Stimulated activated CD8-positive, alpha-beta memory T cell treated with anti-CD3 and anti-CD28 coated beads, Interleukin-15, amount 100 ng/mL, for 1 hour (primary cell): Measurements from ENCODE around the gene CIP2A.
"Not testable (repeated sequence)": the region's sequence is repeated elsewhere in the genome, so short reads cannot be mapped to it uniquely, and the experiment has no call there.

ENCODE experiments used
- DNase-seq: peaks from one replicate; pipeline ENCODE4 v3.0.0-alpha.2; 2020; ENCODE audit warnings: low read depth

The CIP2A gene

DNA sequence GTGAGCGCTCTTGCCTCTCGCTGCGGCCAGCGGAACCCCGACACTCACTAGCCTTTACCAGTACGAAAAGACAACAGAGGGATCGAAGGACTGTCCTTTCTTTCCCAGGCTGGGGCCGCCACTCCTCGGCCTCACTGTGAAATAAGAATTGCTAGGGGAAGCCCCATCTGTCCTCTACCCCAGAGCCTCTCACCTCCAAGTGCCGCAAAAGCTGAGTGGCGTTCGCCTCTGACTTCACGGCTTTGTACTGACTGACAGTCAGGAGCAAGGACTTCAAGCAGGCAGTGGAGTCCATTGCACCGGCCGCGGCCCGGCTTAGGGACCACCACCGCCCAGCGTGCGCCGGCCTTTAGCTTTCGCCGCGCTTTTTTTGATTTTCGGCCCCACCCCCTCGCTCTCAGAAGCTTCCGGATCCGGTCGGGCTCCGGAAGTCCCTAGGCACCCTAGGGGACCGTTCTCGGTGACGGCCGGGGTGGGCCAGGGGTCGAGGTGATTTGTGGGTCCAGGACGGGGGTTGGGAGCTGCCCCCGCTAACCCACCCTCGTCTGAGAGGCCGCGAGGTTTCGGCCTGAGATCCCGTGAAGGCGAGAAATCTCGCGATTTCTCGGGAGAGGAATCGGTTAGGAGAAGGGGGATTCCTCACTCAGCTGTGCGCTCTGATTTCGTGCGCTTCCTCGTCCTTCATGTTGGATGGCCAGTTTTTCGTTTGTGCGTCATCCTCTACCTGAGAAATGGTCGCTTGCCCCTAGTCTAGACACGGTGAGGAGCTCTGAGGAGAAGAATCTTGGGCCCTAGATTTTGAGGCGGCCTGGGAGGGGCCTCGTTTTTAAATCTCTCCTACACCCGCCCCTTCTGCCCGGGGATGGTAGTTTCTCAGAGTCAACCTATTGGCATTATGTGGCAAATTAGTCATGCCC is at the start of gene CIP2A, which contains the start of gene DZIP3:
CIP2A (minus strand) TSS at position 358 of the 917 bp plus-strand sequence; CDS start at position 295, 63 bp downstream.
DZIP3 (plus strand) TSS at position 642 of the 917 bp plus-strand sequence. CDS start 15,685 bp downstream, outside the sequence.
- DNase-seq: peak; percentile 62

DNA sequence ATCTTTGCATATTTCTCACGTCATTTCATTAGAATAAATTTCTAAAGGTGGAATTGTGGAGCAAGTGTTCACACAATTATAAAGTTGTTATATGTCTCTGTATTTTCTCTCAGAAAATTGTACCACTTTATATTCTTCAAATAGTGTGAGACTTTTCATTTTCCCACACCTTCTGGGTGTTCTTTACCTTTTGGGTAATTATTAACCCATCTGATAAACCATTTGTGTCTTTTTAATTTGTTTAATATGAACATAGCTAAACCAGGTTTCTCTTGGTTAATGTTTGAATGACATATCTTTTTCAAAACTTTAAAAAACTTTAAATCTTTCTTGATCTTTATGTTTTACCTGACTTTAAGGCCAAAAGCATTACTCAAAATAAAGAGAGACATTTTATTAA is 40.7 kb upstream of the CIP2A start:
- no peak for DNase-seq

DNA sequence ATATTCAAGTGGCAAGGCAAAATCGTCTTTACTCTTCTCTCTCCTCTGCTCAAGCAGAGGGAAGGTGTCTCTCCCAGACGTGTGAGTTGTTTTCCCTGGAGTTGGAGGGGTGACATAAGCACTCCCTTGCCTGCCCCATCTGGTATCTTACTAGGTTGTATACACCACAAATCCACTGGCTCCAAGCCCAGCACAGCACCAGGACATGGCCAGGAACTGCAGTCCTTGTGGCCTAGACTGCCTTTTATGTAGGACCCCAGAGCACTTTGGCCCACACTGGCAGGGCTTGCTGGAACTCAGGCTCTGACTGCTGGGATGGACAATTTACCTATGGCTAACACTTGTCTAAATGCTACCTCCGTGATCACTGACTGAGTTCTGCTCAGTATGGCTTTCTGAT is 34.3 kb upstream of the CIP2A start:
- DNase-seq: no peak

DNA sequence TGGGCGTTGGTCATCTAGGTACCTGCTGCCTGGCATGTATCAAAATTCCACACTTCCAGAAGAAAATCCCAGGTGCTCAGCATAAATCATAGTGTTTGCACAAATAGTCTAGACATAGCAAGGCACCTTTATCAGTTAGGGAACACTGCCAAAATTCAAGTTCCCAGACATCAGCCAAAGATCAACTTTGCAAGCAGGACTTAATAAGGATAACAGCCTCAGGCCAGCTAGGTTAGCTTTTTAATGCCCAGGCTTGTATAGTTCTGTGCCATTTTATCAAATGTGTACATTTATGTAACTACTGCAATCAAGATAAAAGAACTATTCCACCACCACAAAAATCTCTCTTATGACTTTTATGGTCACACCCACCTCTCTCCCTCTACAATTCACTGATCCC is 31.0 kb upstream of the CIP2A start:
- DNase-seq: no peak

DNA sequence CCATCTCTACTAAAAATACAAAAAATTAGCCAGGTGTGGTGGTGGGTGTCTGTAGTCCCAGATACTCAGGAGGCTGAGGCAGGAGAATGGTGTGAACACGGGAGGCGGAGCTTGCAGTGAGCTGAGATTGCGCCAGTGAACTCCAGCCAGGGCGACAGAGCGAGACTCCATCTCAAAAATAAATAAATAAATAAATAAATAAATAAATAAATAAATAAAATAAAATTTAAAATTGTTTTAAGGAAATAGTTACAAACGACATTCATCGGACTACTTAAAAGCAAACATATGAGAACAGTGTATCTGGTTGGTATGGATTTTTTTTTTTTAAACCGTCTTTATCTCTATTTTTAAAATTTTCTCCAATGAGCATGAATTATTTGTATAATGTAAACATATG is 26.9 kb upstream of the CIP2A start:
- DNase-seq: not testable (repeated sequence)

DNA sequence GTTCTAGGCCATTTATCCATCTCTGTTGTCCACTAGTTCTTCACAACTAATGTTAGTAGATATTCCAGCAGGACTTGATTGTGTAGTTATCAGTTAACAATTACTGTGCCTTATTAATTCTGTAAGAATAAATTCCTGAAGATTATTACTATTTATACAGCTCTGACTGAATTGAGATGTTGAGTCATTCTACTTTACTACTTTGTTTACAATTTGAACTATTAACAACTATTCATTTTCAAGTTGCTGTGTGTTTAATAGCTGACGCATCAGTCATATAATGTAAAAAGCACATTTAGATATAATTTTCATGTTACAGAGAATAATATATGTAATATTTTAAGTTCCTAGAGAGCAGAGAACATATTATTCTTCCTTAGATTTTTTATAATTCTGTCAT is 21.4 kb upstream of the CIP2A start:
- DNase-seq: no peak

DNA sequence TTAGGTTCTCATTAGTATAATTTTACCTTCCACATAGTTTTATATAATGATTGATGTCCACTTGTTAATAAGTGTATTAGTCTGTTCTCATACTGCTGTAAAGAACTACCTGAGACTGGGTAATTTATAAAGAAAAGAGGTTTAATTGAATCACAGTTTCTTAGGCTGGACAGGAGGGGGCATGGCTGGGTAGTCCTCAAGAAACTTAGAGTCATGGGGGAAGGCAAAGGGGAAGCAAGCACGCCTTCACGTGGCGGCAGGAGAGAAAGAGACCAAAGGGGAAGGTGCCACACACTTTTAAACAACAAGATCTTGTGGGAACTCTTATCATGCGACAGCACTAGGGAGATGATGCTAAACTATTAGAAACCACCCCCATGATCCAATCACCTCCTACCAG is 19.5 kb upstream of the CIP2A start:
- no peak for DNase-seq

DNA sequence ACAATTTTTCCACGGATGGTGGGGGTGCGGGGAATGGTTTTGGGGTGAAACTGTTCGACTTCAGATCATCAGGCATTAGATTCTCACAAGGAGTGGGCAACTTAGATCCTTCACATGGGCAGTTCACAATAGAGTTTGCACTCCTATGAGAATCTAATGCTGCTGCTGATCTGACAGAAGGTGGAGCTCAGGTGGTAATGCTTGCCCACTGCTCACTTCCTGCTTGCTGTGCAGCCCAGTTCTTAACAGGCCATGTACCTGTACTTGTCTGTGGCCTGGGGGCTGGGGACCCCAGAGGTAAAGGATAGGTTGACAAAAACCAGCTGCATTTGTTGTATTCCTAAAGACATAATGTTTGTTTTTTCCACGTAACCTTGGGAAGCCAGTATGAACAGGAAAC is 16.3 kb upstream of the CIP2A start:
- no peak for DNase-seq

DNA sequence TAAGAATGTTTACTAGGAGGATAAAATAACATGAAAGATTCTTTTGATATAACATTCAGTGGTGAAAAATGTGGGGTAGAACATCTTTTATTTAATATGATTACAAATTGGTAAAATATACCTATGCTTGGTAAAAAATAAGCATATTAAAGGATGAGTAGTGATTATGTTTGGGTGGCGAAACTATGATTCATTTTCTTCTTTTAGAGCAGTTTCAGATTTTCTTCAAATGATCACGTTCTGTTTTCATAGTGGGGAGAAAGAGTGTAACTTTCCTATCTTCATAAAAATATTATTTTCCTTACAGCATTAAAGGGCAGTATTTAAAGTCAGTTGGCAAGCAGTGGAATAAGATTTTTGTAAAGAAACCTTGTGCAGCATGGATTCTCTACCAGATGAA is 15.8 kb upstream of the CIP2A start:
- DNase-seq: no peak

DNA sequence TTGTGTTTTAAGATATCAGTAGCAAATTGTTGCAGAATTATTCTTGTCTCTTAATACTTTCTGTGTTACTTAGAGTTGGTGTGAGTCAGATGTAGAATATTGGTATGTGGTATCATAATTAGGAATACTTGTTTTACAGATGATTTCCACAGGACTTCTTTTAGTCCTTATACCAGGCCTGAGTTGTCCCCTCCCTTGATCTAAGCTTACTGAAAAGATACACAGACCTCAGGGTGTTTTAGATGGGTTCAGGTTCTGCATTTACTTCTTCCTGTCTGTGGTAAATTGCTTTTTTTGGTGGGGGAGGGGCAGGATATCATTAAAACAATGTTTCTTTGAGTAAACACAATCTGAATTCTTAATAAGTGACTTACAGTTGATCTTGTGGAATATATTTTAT is 14.5 kb upstream of the CIP2A start:
- DNase-seq: no peak

DNA sequence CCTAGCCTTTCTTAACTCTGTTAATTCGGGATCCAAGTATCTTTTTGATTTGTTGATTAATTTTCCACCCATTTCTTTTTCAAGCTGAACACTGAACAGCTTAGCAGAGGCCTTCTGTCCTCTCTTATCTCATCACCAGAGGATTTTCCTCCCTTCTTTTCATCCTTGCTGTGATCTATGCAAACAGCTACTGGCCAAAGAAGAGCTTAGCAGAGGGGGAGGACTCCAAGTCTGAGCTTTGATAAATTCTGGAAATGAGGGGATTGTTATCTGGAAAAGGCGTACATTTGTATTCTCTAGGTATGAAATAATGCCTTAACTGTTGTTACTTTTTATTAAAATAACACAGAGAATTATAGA is 13.7 kb upstream of the CIP2A start:
- DNase-seq: no peak

DNA sequence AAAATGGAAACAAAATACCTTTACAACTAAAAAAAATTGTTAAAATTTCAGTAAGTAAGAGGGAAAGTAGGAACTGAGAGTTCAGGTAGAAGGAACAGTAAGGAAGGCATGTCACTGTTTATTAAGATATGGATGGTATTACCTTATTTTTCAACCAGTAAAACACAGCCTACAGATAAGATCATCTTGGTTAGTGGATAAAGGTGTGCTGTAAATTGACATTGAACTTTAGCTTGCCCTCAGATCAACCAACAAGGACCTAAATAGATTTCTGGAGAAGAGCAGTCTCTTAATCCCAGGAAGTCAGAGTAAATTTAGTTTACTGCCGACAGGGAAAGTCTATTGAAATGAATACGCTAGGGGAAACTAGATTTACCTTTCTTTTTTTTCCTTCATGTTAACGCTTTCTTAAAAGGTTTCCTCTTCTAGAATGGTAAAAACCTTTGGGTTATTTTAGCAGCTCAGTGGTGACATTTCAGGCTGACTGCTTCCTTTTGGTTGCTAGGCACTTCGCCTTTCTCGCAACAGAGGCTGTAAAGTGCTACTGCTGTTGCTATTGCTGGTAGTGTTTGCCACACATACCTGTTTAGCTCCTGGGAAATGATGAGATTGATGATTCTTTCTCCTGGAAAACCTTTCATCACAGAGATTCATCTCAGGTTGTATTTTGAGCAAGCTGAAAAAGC is 13.2 kb upstream of the CIP2A start:
- no peak for DNase-seq

DNA sequence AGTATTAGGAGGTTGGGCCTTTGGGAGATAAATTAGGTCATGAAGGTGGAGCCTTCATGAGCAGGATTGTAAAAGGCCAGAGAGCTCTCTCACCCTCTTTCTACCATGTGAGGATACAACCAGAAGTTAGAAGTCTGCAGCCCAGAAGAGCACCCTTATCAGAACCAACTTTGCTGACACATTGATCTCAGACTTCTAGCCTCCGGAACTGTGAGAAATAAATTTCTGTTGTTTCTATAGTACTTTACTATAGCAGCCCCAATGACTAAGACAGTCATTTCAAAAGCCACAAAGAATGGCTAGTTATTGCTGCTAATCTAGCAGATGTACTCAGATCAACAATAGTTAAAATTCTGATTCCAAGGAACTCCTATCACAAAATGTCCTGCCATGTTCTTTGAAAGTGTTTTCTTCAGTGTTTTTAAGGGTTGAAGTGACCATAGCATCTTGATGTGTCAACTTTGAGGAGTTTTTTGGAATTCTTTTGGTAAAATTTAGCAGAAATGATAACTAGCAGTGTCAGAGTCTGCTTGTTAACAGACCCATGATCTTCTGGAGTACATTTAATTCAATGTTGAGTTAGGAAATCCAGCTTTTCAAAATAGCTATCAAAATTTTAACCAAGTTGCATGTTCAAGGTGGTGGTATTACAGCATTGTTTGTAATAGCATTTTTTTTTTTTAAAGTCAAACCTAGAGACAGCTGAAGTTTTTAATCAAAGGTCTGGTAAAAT is 10.6 kb upstream of the CIP2A start:
- no peak for DNase-seq

DNA sequence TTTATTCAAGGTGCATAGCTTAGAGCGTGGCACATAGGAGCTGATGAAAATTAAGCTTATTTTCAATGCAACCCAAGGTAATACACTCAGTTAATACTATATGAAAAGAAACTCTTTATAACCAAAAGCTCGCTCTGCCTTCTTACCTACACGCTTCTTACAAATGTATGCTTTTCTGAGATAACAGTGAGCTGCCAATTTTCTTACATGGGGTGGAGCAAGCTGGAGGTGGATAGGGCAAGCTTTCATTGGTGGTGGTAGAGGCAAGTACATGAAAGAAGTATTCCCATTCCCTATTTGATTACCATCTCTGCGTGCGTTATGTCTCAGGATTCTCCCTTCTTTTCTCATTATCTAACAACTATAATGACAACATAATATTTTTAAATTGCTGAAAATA is 9.1 kb upstream of the CIP2A start:
- DNase-seq: no peak

DNA sequence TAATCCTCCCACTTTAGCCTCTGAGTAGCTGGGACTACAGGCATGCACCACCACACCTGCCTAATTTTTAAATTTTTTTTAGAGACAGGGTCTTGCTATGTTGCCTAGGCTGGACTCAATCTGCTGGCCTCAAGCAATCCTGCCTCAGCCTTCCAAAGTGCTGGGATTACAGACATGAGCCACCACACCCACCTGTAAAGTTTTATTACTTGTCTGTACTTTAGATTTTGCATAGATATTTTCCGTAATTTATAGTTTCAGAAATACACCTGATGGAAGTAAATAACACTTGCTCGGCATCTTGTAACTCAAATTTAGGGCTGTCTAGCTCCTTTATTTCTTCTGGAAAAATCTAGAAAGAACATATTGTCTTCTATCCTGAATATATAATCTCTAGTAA is 6.1 kb upstream of the CIP2A start:
- DNase-seq: no peak

DNA sequence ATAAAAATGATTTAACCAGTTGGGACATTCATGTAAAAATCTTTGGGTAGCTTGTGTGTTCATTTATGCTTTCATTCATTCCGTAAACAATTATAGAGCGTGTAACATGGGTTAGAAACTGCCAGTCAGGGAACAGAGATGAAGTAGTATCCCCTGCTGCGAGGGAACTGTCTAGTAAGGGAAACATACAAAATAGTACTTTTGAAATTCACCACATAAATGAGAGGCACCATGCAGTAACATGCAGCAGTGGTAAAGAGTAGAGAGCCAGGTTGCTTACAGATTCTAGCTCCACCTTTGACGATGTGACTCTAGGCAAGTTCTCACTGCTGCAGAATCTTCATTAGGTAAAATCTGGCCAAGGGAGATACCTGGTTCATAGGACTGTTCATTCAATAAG is 1.2 kb upstream of the CIP2A start:
- no peak for DNase-seq

DNA sequence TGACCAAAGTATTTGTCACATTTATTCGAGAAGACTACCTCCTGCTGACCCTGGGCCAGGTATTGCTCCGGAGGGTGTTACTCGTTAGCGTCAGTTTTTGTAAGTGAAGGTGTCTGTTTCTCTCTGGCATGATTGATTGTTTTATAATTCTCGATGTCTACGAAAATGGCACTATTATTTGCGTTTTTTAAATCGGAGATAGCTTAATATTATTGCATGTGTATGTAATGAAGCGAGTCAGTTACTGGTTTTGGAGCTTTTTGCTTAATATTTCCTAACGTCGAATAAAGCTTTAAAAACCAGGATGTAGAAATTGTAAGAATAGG is 723 bp upstream of the CIP2A start:
- no peak for DNase-seq

DNA sequence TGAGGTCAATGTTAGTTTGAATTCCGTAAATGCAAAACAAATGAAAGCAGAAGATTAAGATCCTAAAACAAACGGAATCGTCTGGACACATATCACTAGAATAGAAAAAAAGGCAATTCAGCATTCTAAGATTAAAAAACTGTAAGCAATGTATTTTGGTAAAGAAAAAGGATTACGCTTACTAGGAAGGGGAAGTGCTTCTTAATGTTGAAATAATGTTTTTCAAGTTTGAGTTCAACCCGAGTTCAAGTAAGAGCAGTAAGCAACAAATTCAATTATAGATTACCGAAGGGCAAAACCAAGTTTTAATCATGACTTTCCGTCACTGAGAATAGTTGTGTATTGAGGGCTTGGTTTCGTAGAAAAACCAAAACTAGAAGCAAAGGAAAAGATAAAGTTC is 637 bp downstream of the CIP2A start:
- no peak for DNase-seq

DNA sequence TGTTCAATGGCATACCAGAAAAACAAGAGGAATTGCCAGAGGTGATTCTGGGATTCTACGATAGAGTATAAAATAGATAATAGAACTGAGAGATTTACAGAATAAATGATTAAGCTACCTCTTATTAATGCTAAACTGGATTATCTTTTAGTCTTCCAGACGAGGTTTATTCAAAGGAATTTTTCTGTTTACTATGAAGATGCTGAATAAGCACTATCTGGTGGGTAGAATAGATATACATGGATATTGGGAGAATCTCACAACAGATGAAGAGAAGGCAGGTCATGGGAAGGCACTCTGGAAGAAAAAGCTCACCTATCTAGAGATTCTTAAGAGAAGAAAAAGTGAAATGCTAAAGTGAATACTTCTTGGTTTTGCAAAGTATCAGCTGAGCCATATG is 11.2 kb downstream of the CIP2A start:
- no peak for DNase-seq

DNA sequence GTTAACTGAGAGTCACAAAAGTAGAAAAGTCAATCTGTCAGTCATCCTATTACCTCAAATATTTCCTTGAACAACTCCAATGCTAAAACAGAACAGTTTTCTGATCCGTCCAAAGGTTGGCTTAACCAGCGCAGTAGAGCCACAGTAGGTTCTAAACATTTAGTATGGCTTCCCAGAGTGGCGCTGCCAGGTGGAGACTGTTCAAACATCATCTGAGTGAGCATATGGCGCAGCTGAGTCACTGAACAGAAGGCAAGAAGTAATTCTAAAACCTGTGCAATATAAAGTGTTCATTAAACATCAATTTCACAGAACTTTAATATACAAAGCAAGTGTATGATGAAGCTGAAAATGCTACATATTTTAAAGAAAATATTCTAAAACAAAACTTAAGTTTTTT is 19.9 kb downstream of the CIP2A start:
- no peak for DNase-seq

DNA sequence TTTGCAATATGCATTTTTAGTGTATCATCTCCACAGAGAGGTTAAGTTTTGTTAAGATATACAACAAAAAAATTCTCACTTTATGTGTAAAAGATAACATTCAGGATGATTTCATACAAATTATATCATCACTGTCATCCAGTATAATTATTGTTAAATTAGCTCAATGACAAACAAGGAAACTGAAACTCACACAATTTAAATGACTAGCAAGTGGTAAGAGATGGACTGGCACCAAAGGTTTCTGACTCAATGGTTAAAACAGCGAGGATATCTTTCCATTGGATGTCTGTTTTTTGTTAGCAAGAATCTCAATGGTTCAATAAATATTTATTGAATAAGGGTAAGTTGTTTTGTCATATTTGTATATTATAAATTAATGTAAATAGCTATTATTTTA is 22.6 kb downstream of the CIP2A start:
- no peak for DNase-seq

DNA sequence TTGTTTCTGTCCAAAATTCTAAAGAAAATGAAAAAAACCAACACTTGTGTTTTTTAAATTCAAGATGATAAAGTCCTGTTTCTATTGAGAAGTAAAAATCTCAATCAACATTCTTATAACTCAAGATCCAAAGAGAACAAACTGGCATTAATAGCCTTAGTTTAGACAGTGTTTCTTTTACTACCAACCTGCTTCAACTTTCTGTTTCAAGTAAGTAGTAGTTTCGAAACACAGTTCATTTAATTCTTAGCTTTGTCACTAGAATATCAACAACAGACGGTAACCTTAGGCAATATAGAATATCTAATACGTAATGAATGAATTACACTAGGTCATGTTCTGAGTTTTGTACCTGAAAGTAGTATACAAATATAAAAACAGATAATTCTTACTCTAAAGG is 23.7 kb downstream of the CIP2A start:
- no peak for DNase-seq

DNA sequence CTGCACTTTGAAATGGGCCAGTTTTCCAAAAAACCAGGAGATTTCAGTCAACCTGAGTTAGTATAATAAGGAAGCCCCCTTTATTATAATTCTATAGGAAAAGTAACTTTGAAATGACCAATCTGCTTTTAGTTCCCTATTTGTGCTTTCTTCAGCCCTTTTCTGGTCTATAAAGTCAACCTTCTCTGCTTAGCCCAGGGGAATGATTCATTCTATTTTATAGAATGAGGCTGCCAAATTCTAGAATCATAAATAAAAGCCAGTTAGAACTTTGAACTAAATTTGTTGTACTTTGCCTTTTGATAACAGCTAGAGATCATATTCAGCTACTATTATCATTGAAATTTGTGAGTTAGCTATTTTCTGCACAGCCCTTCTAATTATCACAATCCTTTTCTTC is 24.7 kb downstream of the CIP2A start:
- DNase-seq: no peak
